Measurements from ENCODE around the gene GLIPR1L2. TPM values are rescaled to one million over a fixed set of nuclear protein-coding genes. Genes with fewer than 3 reads are reported as not detected.
"Not testable (repeated sequence)": the region's sequence is repeated elsewhere in the genome, so short reads cannot be mapped to it uniquely, and the experiment has no call there.

Gene GLIPR1L2
- total RNA-seq, 4 donors from 2014 or later = 0.20 to 3.3 (median 1.7) TPM

DNA sequence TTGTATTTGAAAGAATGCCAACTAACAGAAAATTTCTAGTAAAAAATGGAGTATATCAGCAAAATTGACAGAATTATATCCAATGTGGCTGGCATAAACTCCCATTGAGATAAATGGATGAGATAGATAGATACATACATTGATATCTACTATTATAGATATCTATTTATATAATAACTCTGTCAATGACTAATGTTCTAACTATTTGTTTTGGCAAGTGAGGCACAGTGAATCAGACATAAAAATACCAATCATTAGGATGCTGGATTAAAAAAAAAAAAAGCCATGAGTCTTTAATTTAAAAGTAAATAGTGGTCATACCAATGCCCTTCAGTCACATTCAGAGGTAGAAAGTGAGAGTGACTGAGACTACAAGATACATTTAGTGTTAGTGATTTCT is 56.0 kb downstream of the GLIPR1L2 start:
- no peaks in the 10 kb centered on the region for H3K4me1 ChIP-seq
- DNase-seq (ENCODE audit: low spot score in 2 of 2) = no peak
- peaks cover 0 to 2% of the 10 kb centered on the region in 2 donors for H3K27me3 ChIP-seq
- TF ChIP-seq, protein P1, sequence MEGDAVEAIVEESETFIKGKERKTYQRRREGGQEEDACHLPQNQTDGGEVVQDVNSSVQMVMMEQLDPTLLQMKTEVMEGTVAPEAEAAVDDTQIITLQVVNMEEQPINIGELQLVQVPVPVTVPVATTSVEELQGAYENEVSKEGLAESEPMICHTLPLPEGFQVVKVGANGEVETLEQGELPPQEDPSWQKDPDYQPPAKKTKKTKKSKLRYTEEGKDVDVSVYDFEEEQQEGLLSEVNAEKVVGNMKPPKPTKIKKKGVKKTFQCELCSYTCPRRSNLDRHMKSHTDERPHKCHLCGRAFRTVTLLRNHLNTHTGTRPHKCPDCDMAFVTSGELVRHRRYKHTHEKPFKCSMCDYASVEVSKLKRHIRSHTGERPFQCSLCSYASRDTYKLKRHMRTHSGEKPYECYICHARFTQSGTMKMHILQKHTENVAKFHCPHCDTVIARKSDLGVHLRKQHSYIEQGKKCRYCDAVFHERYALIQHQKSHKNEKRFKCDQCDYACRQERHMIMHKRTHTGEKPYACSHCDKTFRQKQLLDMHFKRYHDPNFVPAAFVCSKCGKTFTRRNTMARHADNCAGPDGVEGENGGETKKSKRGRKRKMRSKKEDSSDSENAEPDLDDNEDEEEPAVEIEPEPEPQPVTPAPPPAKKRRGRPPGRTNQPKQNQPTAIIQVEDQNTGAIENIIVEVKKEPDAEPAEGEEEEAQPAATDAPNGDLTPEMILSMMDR (IDR thresholded peaks at IDR 0.05) = no peak
- TF ChIP-seq EP300 (IDR thresholded peaks at IDR 0.05) (no peak), POLR2A (IDR thresholded peaks at IDR 0.05) (no peak)
- no peak overlapping the region for H3K27ac ChIP-seq
- H3K4me3 ChIP-seq = no peak overlapping the region
- H3K36me3 ChIP-seq = no peaks in the 10 kb centered on the region
- H3K9me3 ChIP-seq = no peaks in the 10 kb centered on the region

DNA sequence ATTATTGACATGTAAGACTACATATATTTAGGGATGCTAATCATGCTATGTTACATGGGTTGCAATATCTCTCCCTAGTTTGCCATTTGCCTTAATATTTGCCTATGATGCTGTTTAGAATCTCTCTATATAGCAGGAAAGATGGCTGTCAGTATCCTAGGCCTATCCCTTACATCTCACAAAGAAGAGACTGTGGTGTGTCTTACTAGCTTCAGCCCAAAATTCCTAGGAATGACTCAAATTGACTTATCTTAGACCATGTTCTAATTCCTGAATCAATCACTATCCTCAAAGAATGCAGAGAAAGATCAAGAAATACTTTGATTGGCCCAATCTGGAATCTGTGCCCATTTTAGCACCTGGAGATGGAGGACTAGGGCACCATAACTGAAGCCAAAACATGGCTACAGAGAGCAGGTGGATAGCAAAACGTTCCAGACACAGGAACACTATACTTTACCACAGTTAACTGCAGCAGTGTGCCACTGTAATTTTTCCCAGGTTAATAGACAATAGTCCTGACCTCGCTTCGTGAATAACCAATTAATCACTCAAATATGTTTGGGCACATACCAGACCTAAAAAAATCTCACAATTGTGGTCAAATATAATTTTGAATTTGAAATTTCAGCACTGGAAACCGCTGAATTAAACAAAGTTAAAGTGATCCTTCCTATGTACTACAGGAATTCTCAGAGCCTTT is 57.0 kb downstream of the GLIPR1L2 start:
- no peaks in the 10 kb centered on the region for H3K4me1 ChIP-seq
- WGBS, 2 donors = 78 to 83% methylated on average over 4 of the region's 4 CpGs
- TF ChIP-seq EP300 (IDR thresholded peaks at IDR 0.05) (no peak), POLR2A (IDR thresholded peaks at IDR 0.05) (no peak)
- TF ChIP-seq, protein P1 (IDR thresholded peaks at IDR 0.05) = no peak
- DNase-seq (ENCODE audit: low spot score in 2 of 2) = no peak
- no peak overlapping the region for H3K4me3 ChIP-seq
- H3K27ac ChIP-seq = no peak overlapping the region
- no peaks in the 10 kb centered on the region for H3K9me3 ChIP-seq
- no peaks in the 10 kb centered on the region for H3K36me3 ChIP-seq
- peaks cover 0 to 2% of the 10 kb centered on the region in 2 donors for H3K27me3 ChIP-seq

DNA sequence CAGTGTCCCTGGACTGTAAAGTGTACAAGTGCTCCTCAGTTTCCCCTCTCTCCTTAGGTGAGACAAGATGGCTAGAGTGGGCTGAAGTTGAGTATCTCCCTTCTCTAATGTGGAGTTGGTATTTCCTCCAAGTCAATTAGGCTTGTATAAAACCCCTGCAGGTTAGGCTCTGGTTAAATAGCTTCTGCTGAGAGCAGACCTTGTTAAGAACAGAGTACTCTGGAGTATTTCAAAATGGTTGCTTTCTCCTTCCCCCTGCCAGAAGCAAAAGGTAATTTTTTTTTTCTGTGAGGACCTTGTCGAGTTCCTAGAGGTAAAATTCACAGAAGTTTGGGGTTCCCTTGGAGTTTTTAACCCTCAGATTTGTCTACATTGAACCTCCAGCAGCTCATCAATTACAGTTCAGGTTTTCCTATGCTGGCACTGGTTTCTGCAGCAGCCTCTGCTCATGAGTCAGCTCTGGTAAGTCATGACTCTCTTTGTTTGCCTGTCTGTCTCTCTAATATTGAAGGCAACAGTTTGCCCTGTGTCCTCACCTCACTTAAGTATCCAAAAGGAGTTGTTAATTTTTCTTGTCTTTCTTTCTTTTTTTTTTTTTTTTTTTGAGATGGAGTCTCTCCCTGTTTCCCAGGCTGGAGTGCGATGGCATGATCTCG is 61.9 kb downstream of the GLIPR1L2 start:
- no peak for DNase-seq (ENCODE audit: low spot score in 2 of 2)
- Histone ChIP-seq H3K27ac (no peak overlapping the region), H3K27me3 (peaks cover 0 to 2% of the 10 kb centered on the region in 2 donors), H3K4me3 (no peak overlapping the region), H3K4me1 (no peaks in the 10 kb centered on the region), H3K9me3 (peaks cover 0 to 7% (median 0%) of the 10 kb centered on the region in 4 donors), H3K36me3 (no peaks in the 10 kb centered on the region)
- TF ChIP-seq EP300 (IDR thresholded peaks at IDR 0.05) = no peak
- no peak for TF ChIP-seq POLR2A (IDR thresholded peaks at IDR 0.05)
- WGBS, 2 donors = 85 to 88% methylated on average over 3 of the region's 3 CpGs

DNA sequence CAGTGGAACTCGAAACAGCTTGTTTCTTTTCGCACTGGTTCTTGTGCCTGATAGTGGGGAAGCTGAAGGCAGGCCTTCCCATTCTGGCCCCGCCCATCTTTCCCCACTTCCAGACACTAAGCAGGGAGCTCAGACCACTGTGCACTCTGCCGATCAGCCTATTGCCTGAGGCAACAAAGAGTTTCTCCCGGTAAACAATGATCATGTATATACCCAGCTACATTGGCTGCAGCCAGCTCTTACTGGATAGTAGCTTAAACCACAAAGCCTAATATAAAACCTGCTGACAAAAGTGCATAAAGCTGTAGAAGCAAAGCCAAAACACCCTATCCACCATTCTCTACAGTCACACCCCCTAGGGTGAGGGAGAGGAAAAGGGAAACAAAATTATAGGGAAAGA is 65.0 kb downstream of the GLIPR1L2 start:
- Histone ChIP-seq H3K9me3 (peaks cover 0 to 20% (median 2%) of the 10 kb centered on the region in 4 donors), H3K27ac (no peak overlapping the region), H3K4me3 (no peak overlapping the region), H3K36me3 (no peaks in the 10 kb centered on the region), H3K4me1 (no peaks in the 10 kb centered on the region), H3K27me3 (no peaks in the 10 kb centered on the region)
- no peak for TF ChIP-seq POLR2A (IDR thresholded peaks at IDR 0.05)
- TF ChIP-seq, protein P1 (IDR thresholded peaks at IDR 0.05) = no peak
- TF ChIP-seq EP300 (IDR thresholded peaks at IDR 0.05) = no peak
- no peak for DNase-seq (ENCODE audit: low spot score in 2 of 2)
- 60 to 68% methylated on average over 5 of the region's 5 CpGs for WGBS, 2 donors

DNA sequence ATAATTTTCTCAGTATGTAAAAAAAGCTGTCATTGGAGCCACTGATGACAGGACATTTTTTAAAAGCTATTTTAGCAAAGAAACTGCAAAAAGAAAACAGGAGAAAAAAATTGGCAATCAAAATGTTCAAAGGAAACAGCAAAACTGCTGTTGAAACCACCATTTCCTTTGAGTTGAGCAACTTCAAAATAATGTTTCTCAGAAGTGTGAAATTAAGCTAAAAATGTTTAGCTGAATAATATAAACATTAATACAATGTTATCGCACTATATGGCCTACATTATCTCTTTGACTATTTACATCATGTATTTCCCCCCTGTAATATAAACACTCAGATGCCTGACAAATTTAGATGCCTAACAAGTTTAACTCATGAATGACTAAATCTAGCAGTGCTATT is 66.3 kb downstream of the GLIPR1L2 start:
- WGBS, 2 donors = 80% methylated on average over 1 of the region's 1 CpG
- H3K4me1 ChIP-seq = no peaks in the 10 kb centered on the region
- H3K36me3 ChIP-seq = no peaks in the 10 kb centered on the region
- TF ChIP-seq POLR2A (IDR thresholded peaks at IDR 0.05) (no peak), EP300 (IDR thresholded peaks at IDR 0.05) (no peak)
- TF ChIP-seq, protein P1 (IDR thresholded peaks at IDR 0.05) = no peak
- no peak for DNase-seq (ENCODE audit: low spot score in 2 of 2)
- no peak overlapping the region for H3K27ac ChIP-seq
- H3K4me3 ChIP-seq = no peak overlapping the region
- no peaks in the 10 kb centered on the region for H3K27me3 ChIP-seq
- peaks cover 0 to 20% (median 2%) of the 10 kb centered on the region in 4 donors for H3K9me3 ChIP-seq

DNA sequence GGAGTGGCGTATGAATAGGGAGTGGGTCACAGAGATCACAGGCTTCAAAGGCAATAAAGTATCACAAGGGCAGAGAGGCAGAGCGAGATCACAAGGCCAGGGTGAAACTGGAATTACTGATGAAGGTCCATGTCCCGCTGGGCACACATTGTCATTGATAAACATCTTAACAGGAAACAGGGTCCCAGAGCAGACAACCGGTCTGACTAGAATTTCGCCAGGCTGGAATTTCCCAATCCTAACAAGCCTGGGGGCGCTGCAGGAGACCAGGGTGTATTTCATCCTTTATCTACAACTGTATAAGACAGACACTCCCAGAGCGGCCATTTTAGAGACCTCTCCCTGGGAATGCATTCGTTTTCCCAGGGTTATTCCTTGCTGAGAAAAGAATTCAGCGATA is 67.0 kb downstream of the GLIPR1L2 start:
- H3K4me3 ChIP-seq; DNase-seq (ENCODE audit: low spot score in 2 of 2): not testable (repeated sequence)
- 78 to 83% methylated on average over 9 of the region's 9 CpGs for WGBS, 2 donors

More for the DNA sequence above, 67.0 kb downstream of the GLIPR1L2 start:
- H3K27me3 ChIP-seq, H3K4me1 ChIP-seq, H3K36me3 ChIP-seq, H3K27ac ChIP-seq: not testable (repeated sequence)
- H3K9me3 ChIP-seq = peaks cover 0 to 20% (median 2%) of the 10 kb centered on the region in 4 donors

All from tibial nerve (tissue), 4 donors.